GM18951 (cell line): ENCODE measurements around the gene MYZAP.

Source experiments
- POLR2A ChIP-seq: IDR thresholded peaks from 4 replicates; pipeline ENCODE4 v1.6.1; 2011; ENCODE audit warnings: mild to moderate bottlenecking; ENCODE audit not compliant: insufficient read length, insufficient read depth; ENCODE audit errors: extremely low read depth
- in situ Hi-C: fragments of 300-500 bp; cut with MboI; formaldehyde crosslinking; loops from one replicate; pipeline ENCODE4 v1.12.0; 2022; ENCODE audit warnings: low sequenced_read_pairs, mixed read lengths, inconsistent platforms; ENCODE audit not compliant: unreplicated experiment

Gene MYZAP, protein sequence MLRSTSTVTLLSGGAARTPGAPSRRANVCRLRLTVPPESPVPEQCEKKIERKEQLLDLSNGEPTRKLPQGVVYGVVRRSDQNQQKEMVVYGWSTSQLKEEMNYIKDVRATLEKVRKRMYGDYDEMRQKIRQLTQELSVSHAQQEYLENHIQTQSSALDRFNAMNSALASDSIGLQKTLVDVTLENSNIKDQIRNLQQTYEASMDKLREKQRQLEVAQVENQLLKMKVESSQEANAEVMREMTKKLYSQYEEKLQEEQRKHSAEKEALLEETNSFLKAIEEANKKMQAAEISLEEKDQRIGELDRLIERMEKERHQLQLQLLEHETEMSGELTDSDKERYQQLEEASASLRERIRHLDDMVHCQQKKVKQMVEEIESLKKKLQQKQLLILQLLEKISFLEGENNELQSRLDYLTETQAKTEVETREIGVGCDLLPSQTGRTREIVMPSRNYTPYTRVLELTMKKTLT

DNA sequence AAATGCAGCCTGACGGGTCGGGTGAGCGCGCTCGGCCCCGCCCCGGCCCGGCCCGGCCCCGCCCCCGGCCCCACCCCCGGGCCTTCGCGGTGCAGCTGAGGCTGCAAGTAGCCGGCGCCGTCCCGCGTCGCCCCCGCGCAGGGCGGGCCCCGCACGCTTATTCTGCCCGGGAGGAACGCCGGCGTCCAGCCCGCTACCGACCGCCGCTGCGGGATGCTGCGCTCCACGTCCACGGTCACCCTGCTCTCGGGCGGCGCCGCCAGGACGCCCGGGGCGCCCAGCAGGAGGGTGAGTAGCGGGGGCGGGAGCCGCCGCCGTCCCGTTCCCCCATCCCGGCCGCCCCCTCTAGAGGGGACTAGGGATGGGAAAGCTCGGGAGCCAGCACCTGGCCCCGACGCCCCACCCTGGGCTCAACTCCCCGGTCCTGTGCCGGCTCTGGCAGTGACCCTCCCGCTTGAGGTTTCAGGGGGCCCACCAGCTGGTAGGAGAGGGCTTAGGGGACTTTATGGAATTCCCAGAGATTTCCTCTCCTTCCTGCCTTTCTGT is at the start of gene MYZAP:
Gene MYZAP (plus strand): TSS at position 83 of the 546 bp plus-strand sequence. CDS start 131 bp downstream, at position 214.
- no peak for TF ChIP-seq POLR2A
- in situ Hi-C loops, result no loop called here

DNA sequence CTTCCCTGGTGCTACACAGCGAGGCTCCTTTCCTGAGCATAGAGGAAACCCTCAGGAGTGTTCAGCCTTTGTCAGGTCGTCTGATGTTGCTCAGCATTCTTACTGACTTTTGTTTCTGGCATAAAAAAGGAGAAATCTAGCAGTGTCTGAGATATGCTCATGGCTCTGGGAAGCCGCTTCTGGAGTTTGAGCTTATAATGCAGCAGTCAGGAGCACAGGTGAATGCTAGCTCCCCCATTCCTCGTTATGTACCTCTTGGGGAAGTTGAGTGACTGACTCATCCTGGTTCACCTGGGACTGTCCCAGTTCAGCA is 49.2 kb upstream of the MYZAP start:
- in situ Hi-C loops, result loop anchor here (25.0 kb wide), 1 partner anchor 730 kb away; no protein-coding TSS in a partner anchor

DNA sequence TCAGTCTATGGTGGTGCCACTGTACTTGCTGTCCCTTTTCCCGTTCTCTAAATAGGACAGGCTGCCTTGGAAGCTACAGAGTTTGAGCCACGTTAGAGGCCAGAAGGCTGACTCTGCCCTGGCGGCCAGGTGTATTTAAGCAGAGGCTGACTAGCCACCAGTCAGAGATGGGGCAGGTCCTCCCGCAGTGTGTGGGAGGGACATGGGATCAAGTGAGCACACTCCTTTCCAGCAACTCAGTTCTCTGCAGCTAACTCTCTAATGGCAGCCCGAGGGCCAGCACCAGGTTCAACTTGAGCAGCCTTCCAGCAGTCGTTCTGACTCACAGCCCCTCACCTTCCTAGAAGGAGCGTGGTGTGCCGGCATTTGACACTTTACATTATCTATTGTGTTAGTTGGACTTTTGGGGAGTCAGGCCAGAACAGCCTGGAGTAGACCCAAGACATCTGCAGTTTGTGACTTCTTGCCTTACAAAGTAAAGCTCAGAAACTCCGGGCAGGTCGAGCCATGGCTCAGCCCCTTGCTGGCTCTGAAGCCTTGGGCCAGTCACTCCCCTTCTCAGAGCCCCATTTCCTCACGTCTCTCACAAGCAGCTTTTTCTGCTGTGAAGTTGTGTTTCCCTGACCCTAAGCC is 46.7 kb upstream of the MYZAP start:
- TF ChIP-seq POLR2A, result no peak
- in situ Hi-C loops, result loop anchor here (25.0 kb wide), 1 partner anchor 733 kb away; no protein-coding TSS in a partner anchor

More for the DNA sequence above, 49.2 kb upstream of the MYZAP start:
- TF ChIP-seq POLR2A, result no peak

DNA sequence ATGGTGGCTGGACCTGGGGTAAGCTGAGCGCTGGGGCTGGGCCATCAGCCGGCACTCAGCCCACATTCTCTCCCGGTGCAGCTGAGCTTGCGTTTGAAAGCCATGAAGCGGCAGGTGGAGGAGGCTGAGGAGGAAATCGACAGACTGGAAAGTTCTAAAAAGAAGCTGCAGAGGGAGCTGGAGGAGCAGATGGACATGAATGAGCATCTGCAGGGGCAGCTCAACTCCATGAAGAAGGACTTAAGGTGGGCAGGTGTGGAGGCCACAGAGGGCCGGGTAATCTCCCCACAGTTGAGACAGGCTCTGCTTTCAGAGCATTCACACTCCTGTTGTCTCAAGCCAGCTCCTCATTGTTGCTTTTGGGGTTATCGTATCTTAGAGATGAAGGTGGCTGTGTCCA is 45.7 kb upstream of the MYZAP start:
- TF ChIP-seq POLR2A, result no peak
- in situ Hi-C loops, result loop anchor here (25.0 kb wide), 1 partner anchor 734 kb away; no protein-coding TSS in a partner anchor

DNA sequence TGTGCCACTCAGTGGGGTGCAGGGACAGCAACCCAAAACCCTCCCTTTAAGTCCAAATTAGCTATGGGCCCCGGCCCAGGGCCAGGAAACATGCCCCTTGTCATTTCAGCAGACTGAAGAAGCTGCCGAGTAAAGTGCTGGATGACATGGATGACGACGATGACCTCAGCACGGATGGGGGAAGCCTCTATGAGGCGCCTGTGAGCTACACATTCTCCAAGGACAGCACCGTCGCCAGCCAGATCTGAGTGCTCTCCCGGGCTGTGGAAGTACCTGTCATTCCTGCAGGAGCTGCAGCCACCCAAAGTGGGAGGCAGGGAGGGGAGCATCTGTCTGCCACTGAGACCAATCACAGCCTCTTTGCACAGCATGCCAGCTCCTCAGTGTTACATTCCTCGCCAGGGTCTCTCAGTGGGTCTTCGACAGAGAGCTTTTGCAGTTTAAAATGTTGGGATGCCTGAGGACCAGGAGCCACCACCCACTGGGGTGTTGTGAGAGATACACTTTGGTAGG is 44.4 kb upstream of the MYZAP start:
- TF ChIP-seq POLR2A, result no peak
- in situ Hi-C loops, result loop anchor here (25.0 kb wide), 1 partner anchor 735 kb away; no protein-coding TSS in a partner anchor

DNA sequence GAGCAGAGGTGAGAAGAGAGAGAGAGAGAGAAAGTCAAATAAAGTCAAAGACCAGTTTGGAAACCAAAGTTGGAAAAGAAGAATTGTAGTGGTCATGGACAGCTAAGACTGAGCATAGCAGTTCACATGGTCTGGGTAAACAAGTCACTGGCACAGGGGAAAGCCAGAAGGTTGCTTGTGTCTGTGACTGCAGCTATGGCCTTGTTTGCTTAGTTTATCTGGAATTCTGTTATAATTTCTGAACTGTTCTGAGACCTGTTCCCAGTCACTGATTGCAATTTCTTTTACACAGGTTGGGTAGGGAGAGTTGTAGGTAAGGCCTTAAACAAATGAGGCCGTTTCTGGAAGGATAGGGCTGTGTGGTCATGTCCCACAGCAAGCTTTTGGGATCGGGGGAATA is 43.4 kb upstream of the MYZAP start:
- in situ Hi-C loops, result loop anchor here (25.0 kb wide), 1 partner anchor 736 kb away; no protein-coding TSS in a partner anchor
- TF ChIP-seq POLR2A, result no peak

DNA sequence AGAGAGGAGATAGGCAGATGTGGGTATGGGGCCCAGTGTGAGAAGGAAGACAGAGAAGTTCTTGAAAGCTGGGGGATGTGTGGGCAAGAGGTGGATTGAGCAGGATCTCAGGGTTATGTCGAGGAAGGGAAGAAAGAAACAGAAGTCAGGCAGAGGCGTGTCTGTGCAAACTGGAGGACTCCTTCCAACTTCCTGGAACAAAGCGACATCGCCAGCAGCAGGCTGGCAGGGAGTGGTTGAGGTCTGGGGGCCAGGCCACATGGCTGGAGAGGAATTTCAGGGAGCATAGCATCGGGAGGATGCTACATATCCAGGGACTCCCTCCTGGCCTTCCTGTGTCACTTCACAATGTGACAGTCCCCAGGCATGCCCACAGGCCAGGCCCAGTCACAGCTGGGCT is 42.9 kb upstream of the MYZAP start:
- in situ Hi-C loops, result loop anchor here (25.0 kb wide), 1 partner anchor 737 kb away; no protein-coding TSS in a partner anchor
- TF ChIP-seq POLR2A, result no peak

DNA sequence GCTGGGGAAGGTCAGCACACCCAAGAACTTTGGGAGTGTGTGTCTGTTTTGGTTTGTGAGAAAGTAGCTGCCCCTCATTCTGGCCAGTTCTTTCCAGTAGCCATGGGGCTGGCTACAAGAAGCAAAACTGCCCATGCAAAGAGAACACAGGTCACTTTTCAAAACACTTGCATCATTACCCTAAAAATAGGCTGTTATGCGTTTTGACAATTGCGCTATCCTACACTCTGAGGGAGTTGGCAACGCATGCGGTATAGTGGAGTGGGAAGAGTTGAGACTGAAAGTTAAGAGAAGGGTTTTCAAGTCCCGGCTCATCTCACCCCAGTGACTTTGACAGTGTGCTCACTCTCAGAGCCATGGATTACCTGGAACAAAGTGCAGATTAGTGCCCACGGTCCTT is 41.8 kb upstream of the MYZAP start:
- no peak for TF ChIP-seq POLR2A
- in situ Hi-C loops, result loop anchor here (25.0 kb wide), 2 partner anchors 312 to 738 kb away; no protein-coding TSS in a partner anchor

DNA sequence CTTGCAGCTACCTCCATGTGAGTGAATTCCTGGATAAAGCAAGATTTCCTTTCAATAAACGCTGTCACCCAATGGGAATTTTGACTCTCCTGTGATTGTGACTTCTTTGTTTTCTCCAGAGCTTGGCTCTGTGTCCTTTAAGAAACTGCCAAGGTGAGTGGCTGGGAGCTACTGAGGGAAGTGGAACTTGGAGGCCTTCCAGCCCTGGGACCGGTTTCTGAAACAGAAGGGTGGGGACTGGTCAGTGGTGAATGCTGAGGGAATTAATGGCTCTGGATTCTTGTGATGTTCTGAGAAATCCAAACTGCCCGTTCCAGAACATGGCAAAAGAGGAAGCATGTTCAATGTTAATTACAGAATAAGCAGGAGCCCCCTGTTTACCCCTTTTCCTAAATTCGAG is 41.1 kb upstream of the MYZAP start:
- TF ChIP-seq POLR2A, result no peak
- in situ Hi-C loops, result loop anchor here (25.0 kb wide), 1 partner anchor 312 kb away; no protein-coding TSS in a partner anchor

DNA sequence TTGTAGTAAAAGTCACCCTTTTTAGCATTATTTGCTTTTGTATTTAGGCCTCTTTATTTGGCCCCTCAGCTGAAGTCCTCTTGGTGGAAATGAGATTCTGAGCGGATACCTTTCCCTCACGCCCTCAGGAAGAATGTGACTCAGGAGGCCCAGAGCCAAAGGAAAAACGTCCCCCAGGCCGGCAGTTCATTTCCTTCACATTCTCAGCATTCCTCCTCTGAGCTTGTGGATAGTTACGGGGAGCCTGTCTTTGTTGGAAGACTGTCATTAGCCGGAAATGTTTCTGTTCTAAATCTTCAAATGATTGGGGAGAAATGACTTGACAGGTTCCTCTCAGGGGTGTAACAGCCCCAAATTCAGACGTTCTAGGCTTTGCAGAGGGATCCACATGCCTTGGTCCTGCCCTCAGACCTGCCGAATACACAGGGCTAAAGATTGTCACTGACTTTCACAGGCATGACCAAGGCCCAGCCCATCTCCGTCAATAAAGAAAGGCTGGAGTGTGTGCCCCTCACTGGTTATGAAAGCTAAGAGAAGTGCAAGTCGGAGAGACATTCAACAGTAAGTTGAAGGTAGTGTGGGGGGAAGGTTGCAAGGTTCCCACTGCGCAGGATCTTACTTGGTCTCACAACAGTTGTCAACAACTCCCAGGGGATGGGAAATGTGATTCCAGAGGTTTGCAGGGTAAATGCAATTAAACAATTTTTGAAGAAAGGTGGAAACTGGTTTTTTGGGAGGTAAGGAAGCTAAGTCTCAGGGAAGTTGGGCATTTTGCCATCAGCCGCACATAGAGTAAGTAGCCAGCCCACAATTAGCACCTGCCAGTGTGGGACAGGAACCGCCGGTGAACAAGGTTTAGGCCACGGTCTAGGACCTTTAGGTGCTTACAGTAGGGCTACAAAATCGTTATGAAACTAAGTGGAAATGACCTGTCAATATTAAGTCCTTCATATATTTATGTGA is 39.7 kb upstream of the MYZAP start:
- no peak for TF ChIP-seq POLR2A
- in situ Hi-C loops, result loop anchor here (25.0 kb wide), 1 partner anchor 310 kb away; no protein-coding TSS in a partner anchor

DNA sequence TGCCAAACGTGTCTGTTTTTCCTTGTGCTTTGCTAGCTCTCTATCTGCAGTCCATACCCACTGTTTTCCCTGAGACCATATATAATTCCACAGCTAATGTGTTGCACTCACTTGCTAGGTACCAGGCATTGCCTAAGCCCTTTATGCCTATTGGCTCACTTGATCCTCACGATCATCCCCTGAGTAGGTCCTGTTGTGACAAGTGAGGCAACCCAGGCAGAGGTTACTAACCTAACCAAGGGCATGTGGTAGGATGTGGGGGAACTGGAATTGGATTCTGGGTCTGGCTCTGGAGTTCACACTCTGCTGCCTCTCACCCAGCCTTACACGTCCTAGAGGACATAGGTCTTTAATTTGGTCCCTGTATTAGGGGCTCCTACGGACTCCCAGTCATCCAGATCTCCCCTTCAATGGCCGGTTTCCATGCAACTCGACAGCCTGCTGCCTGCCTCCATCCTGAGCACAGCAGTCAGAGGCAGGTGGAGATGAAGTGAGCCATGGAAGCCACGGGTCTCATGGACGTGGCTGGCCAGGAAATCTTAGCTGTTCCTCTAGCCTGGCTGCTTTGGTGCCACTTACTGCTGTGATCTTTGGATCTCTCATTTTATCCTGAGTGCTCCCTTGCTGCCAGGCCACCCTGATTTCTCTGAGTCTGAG is 38.9 kb upstream of the MYZAP start:
- no peak for TF ChIP-seq POLR2A
- in situ Hi-C loops, result loop anchor here (25.0 kb wide), 1 partner anchor 309 kb away; no protein-coding TSS in a partner anchor

DNA sequence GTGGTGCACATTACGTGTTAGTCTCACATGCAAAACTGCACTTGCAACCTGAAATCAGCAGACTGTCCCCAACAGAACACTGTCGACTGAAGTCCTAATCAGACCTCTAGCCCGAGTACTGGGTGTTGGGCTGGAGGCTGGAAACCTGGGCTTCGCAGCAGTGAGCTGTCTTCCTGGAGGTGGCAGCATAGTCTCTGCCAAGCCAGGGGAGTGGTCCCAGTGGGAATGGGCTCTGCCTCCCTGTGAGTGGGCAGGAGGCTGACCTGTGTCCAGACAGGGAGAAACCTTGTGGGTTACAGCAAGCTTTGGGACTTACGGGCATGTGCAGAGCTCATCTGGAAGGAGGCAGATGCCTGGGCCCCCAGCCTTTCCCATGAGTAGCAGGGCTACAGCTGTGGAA is 38.2 kb upstream of the MYZAP start:
- in situ Hi-C loops, result loop anchor here (25.0 kb wide), 1 partner anchor 309 kb away; no protein-coding TSS in a partner anchor
- TF ChIP-seq POLR2A, result no peak
